SK-N-MC (cell line): ENCODE data around the gene SBNO2.
A peak's percentile ranks its signal among the peaks of the same experiment; 100 is the strongest.

Experiments
- DNase-seq: peaks from one replicate; pipeline ENCODE4 v3.0.0-alpha.2; 2011; ENCODE audit warnings: low read depth, low spot score
- H3K27ac ChIP-seq: fragments of 200-600 bp; sonication (generic); 2 replicates; pipeline ENCODE4 v1.5.1; 2016; ENCODE audit warnings: mixed run types
- H3K36me3 ChIP-seq: fragments of 200-600 bp; sonication (generic); 2 replicates; pipeline ENCODE4 v1.6.1; 2017; ENCODE audit warnings: antibody characterized with exemption, low read length, mixed read lengths; ENCODE audit not compliant: insufficient read depth
- H3K4me3 ChIP-seq: fragments of 200-600 bp; sonication (generic); 2 replicates; pipeline ENCODE4 v1.5.1; 2016
- H3K9ac ChIP-seq: fragments of 200-600 bp; sonication (generic); 2 replicates; pipeline ENCODE4 v1.8.0; 2017; ENCODE audit warnings: mixed run types, mixed read lengths; ENCODE audit not compliant: insufficient read length
- H3K9me3 ChIP-seq: fragments of 200-600 bp; sonication (generic); 2 replicates; pipeline ENCODE4 v1.6.1; 2017; ENCODE audit warnings: low read depth, mild to moderate bottlenecking, antibody characterized with exemption, low read length, moderate library complexity, mixed read lengths
- EZH2 ChIP-seq: fragments of 200-600 bp; sonication (generic); IDR thresholded peaks from one replicate; pipeline ENCODE4 v1.6.1; 2017; ENCODE audit warnings: antibody characterized with exemption
- FOXP2 ChIP-seq: optimal IDR thresholded peaks from 2 replicates; pipeline ENCODE3; 2011; ENCODE audit warnings: mild to moderate bottlenecking, moderate library complexity; ENCODE audit not compliant: insufficient read depth; ENCODE audit errors: extremely low read length, control extremely low read depth
- POLR2AphosphoS5 ChIP-seq: IDR thresholded peaks from 2 replicates; pipeline ENCODE4 v1.6.1; 2012; ENCODE audit warnings: mild to moderate bottlenecking, low read depth, low read length, borderline replicate concordance

Gene SBNO2

DNA sequence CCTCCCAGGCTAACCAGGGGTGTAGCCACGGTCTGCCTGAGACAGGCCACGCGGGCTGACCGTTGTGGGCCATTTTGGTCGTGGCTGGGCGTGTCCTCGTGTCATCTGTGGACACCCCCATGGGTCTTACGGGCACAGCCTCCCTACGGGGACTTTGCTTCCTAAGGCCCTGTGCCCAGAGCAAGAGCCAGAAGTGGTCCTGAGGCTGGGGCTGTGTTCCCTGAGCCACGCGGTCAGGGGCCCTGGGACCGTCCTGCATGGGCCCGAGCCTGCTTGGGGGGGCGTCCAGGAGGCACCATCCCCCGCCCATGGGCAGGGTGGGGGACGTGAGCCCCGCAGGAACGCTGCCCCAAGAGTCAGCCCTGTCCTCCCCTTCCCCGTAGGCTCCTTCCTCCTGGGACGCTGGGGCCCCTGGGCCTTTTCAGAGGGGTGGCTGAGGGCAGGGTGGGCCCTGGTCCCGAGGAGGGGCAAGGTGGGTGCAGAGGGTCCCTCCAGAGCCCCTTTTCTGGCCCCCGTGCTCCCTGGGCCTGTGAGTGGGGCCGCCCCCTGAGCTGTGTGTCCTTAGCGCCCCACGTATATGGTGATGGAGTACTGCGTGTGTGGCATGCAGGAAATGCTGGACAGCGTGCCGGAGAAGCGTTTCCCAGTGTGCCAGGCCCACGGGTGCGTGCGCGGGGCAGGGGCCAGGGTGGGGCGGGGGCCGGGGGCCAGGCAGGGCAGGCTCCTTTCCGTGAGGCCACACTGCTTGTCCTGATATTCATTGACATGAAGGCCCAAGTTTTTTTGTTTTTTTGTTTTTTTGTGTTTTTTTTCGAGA, 44.9 kb upstream of the SBNO2 start:
- H3K4me3 ChIP-seq = no peak overlapping the region
- no peaks in the 10 kb centered on the region for H3K9me3 ChIP-seq
- DNase-seq = no peak
- H3K36me3 ChIP-seq = no peaks in the 10 kb centered on the region; the same call in 1 of the 2 replicates
- TF ChIP-seq EZH2 (no peak), FOXP2 (no peak), POLR2AphosphoS5 (no peak)
- no peak overlapping the region for H3K9ac ChIP-seq
- no peak overlapping the region for H3K27ac ChIP-seq

DNA sequence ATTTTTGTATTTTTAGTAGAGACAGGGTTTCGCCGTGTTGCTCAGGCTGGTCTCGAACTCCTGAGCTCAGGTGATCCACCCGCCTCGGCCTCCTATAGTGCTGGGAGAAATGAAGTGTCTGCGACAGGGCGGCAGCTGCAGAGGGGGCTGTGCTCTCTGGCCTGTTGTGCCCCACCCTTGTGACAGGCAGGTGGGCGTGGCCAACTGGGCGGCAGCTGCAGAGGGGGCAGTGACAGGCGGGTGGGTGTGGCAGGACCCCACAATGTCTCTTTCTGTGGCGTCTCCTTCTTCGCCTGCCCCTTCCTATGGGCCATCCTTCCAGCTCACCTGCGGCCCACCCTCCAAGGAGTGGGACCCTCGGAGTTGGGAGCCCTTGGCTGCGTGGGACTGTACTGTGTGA, 43.3 kb upstream of the SBNO2 start:
- no peak for DNase-seq
- Histone ChIP-seq H3K27ac (no peak overlapping the region), H3K9ac (no peak overlapping the region), H3K4me3 (no peak overlapping the region), H3K36me3 (peaks cover 4% of the 10 kb centered on the region; the same call in 1 of the 2 replicates), H3K9me3 (no peaks in the 10 kb centered on the region)
- TF ChIP-seq POLR2AphosphoS5 (no peak), FOXP2 (no peak), EZH2 (no peak)

DNA sequence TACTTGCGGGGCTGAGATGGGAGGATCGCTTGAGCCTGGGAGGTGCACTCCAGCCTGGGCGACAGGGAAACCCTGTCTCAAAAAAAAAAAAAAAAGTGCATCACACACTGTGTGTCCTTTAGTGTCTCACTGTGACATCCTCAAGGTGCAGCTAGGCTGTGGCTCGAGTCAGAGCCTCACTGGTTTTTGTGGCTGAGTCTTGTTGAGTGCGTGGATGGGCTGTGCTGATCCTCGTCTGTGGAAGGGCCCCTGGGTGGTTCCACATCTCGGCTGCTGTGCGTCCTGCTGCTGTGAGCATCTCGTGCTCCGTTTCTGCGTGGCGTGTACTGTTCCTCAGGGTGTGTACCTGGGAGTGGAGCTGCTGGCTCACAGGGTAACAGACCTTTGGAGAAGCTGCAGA, 42.7 kb upstream of the SBNO2 start:
- no peak for TF ChIP-seq POLR2AphosphoS5
- no peak for TF ChIP-seq FOXP2
- no peak for TF ChIP-seq EZH2
- no peak overlapping the region for H3K4me3 ChIP-seq
- no peak overlapping the region for H3K9ac ChIP-seq
- no peak overlapping the region for H3K27ac ChIP-seq
- no peak for DNase-seq
- H3K36me3 ChIP-seq = peaks cover 4% of the 10 kb centered on the region; the same call in 1 of the 2 replicates
- no peaks in the 10 kb centered on the region for H3K9me3 ChIP-seq

DNA sequence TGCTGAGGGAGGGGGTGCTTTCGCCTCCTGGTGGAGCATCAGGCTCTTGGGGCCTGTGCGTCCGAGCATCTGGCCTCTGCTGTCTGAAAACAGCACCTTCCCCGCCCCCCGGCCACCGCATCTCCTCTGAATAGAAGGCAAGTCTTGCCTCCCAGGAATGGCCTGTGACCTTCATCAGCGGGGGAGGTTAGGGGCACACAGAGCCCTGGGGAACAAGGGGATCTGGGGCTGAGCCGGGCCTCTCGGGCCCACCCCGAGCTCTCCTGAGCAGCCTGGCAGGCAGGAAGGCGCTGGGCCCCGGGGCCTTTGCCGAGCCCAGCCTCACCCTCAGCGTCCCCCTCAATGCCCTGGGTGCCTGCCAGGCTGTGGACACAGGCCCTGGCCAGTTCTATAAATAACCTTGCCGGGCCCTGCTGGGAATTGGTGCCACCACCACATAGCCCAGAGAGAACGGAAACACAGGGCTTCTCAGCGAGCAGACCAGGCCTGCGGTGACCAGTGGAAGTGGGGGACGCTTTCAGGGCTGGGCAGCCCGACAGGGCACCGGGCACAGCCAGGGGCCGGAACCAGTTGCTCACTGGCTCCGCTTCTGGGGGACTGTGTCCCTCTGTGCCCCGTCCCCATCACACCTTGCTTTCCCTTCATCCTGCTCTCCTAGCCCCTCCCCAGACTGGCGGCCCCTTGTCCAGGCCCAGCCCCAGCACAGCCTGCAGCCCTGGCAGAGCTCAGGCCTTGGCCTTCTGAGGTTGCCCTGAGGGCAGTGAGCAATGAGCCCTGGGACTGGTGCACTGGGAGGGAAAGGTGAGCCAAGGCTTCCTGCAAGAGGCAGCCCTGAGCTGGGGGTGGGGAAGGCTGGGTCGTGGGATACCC, 41.0 kb upstream of the SBNO2 start:
- no peak overlapping the region for H3K27ac ChIP-seq
- no peak for DNase-seq
- H3K36me3 ChIP-seq = peaks cover 6% of the 10 kb centered on the region; the same call in 1 of the 2 replicates
- H3K9ac ChIP-seq = no peak overlapping the region
- no peaks in the 10 kb centered on the region for H3K9me3 ChIP-seq
- no peak overlapping the region for H3K4me3 ChIP-seq
- TF ChIP-seq EZH2 = no peak
- no peak for TF ChIP-seq POLR2AphosphoS5
- TF ChIP-seq FOXP2 = no peak

DNA sequence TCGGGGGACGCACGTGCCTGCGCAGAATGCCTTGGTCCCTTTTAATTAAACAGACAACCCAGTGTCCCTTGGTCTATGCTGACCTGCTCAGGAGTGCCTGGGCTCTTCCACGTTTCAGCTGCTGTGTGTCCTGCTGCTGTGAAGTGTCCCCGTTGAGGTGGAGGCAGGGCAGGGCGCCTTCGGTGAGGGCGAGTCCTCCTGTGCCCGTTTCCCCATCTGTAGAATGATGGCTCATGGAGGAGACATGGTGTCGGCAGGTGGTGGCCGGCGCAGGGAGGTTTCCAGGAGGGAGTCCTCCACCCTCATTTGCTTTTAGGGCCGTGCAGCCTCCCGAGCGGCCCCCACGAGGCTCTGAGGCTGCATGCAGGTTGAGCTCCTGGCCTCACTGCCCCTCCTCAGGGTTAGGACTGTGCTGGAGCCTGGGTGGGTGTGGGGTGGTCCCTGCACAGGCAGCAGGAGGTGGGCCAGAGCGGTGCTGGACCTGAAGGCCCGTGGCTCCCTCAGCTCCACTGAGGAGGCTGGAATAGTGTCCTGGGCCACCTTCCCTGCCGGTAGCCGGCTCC, 40.3 kb upstream of the SBNO2 start:
- Histone ChIP-seq H3K36me3 (peaks cover 9% of the 10 kb centered on the region; the same call in 1 of the 2 replicates), H3K4me3 (no peak overlapping the region), H3K9me3 (no peaks in the 10 kb centered on the region), H3K9ac (no peak overlapping the region), H3K27ac (peak overlapping the region; percentile 56; the same call in 1 of the 2 replicates)
- DNase-seq = no peak
- TF ChIP-seq FOXP2 = no peak
- TF ChIP-seq POLR2AphosphoS5 = no peak
- no peak for TF ChIP-seq EZH2

DNA sequence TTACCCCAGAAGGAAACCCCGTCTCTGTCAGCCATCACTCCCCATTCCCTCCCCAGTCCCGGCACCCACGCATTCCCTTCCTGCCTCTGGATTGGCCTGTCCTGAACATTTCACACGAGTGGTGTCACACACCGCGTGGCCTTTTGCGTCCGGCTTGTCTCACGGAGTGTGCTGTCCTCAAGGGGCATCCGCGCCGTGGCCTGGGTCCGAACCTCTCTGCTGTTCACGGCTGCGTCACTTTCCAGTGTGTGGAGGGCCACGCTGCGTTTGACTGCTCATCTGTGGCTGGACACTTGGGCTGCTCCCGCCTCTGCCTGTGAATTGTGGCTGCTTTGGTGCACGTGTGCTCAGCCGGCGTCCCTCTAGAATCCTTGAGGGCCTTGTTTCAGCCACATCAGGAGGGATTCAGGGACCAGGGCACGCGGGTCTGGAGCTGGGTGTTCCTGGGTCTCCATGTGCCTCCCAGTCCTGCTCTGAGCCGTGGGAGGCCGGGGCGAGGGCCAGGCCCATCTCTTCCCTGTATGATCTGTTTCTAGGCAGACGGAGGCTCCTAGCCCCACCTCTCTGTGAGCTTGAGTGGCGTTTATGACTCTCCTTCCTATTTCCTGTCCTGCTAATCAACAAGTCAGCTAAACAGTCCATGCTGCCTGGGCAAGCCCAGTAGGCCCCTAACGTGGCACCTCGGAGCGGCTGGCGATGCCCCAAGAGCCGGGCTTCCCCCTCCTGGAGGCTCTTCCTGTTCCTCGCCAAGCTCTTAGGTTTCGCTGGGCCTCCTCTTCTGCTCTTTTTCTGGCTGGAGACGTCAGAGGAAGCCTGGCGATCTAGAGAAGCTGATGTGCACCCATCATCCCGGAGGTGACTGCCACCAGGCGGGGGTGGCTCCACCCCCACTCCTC, 39.6 kb upstream of the SBNO2 start:
- no peak overlapping the region for H3K4me3 ChIP-seq
- peak overlapping the region; percentile 56 for H3K27ac ChIP-seq
- TF ChIP-seq EZH2 (no peak), POLR2AphosphoS5 (no peak), FOXP2 (no peak)
- H3K9ac ChIP-seq = peak overlapping the region; percentile 41
- peaks cover 9% of the 10 kb centered on the region; the same call in 1 of the 2 replicates for H3K36me3 ChIP-seq
- DNase-seq = no peak
- H3K9me3 ChIP-seq = no peaks in the 10 kb centered on the region

DNA sequence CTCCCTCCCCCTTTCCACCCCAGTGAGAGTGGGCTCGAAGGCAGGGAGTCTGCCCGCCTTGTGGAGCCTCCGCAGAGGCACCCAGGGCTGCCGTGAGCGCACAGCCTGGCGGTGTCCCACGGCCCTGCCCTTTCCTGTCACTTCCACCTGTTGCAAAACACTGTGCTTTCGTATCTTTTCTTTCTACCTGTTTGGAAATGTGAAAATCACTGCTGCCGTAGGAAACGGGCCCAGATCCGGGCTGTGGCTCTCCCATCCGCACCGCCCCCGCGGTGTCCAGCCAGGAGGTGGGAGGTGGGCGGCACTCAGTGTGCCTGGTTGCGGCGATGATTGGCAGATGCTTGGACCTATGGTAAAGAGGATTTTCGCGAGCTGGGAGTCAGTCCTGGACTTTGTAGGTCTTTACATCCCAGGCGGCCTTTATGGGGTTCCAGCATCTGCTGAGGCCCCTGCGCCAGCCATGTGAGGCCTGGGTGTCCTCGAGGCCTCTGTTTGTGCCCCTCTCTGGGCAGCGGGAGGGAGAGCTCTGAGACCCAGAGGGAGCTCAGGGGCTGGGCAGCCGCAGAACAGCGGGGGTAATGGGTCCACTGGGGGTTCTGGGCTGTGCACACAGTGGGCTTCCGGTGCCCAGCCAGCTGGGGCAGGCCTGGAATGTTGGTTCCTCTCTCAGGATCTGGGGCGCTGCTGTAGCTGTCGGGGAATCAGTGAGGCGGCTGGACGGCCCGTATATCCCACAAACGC, 37.6 kb upstream of the SBNO2 start:
- H3K9me3 ChIP-seq = no peaks in the 10 kb centered on the region
- H3K9ac ChIP-seq = no peak overlapping the region
- no peak overlapping the region for H3K4me3 ChIP-seq
- no peak overlapping the region for H3K27ac ChIP-seq
- peaks cover 9% of the 10 kb centered on the region; the same call in 1 of the 2 replicates for H3K36me3 ChIP-seq
- DNase-seq = no peak
- no peak for TF ChIP-seq FOXP2
- no peak for TF ChIP-seq POLR2AphosphoS5
- no peak for TF ChIP-seq EZH2
